Measurements from ENCODE around the gene PRSS57.

Gene PRSS57

GRCh38 chr19:720345-721160 is 25.3 kb upstream of the PRSS57 start:
- H3K36me3 ChIP-seq (ENCODE audit: control insufficient read depth, insufficient read depth, low read length) = no peaks in the 10 kb centered on the region
- no peak overlapping the region for H3K9ac ChIP-seq (ENCODE audit: low read depth, low read length)
- peaks cover 3% of the 10 kb centered on the region for H3K4me1 ChIP-seq (ENCODE audit: control insufficient read depth, insufficient read depth, low read length)
- no peaks in the 10 kb centered on the region for H3K9me3 ChIP-seq (ENCODE audit: control insufficient read depth, insufficient read depth, low read length)
- no peak overlapping the region for H3K4me3 ChIP-seq (ENCODE audit: low read depth, low read length)
- no peaks in the 10 kb centered on the region for H3K27me3 ChIP-seq (ENCODE audit: control insufficient read depth, insufficient read depth, low read length)

- no peaks in the 10 kb centered on the region for H3K9me3 ChIP-seq (ENCODE audit: control insufficient read depth, insufficient read depth, low read length)
- peaks cover 3% of the 10 kb centered on the region for H3K4me1 ChIP-seq (ENCODE audit: control insufficient read depth, insufficient read depth, low read length)
- no peak overlapping the region for H3K9ac ChIP-seq (ENCODE audit: low read depth, low read length)
- no peaks in the 10 kb centered on the region for H3K27me3 ChIP-seq (ENCODE audit: control insufficient read depth, insufficient read depth, low read length)
- no peak overlapping the region for H3K4me3 ChIP-seq (ENCODE audit: low read depth, low read length)
- no peaks in the 10 kb centered on the region for H3K36me3 ChIP-seq (ENCODE audit: control insufficient read depth, insufficient read depth, low read length)
Measured at GRCh38 chr19:719636-720344, 24.5 kb upstream of the PRSS57 start.

GRCh38 chr19:718991-719512 is 23.8 kb upstream of the PRSS57 start:
- Histone ChIP-seq H3K4me3 (ENCODE audit: low read depth, low read length) (no peak overlapping the region), H3K27me3 (ENCODE audit: control insufficient read depth, insufficient read depth, low read length) (no peaks in the 10 kb centered on the region), H3K9ac (ENCODE audit: low read depth, low read length) (no peak overlapping the region), H3K9me3 (ENCODE audit: control insufficient read depth, insufficient read depth, low read length) (no peaks in the 10 kb centered on the region), H3K4me1 (ENCODE audit: control insufficient read depth, insufficient read depth, low read length) (peaks cover 3% of the 10 kb centered on the region), H3K36me3 (ENCODE audit: control insufficient read depth, insufficient read depth, low read length) (no peaks in the 10 kb centered on the region)

DNA sequence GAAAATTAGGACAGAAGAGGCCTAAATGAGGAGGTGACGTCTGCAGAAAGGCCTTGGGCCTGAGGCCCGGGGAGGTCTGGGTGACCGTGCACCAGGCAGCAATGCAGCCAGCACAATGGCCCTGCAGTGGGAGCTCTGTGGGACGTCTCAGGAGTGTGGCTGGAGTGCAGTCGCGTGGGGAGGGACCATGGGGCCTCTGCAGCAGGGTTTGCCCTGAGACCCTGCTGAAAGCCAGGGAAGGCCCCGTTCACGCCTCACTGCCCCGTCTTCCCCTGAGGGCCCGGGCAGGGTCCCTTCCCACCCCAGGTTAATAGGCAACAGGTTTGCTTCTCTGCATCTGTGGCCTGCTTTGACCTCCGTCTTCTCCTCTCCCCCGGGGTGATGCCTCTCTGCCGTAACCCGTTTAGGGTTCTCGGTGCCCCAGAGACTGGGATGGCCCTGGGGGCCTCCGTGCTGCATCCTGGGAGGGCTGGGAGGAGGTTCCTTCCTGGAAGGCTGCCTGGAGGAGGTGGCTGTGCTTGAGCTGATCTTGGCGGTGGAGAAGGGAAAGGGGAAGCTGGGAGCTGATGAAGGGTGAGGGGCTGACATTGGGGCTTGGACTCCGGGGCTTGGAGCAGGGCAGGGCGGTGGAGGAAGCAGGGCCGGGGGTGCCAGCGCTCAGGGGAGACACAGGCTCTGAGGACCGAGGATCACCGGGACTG is 23.1 kb upstream of the PRSS57 start:
- Histone ChIP-seq H3K4me3 (ENCODE audit: low read depth, low read length) (no peak overlapping the region), H3K4me1 (ENCODE audit: control insufficient read depth, insufficient read depth, low read length) (peaks cover 3% of the 10 kb centered on the region), H3K36me3 (ENCODE audit: control insufficient read depth, insufficient read depth, low read length) (no peaks in the 10 kb centered on the region), H3K9ac (ENCODE audit: low read depth, low read length) (no peak overlapping the region), H3K27me3 (ENCODE audit: control insufficient read depth, insufficient read depth, low read length) (no peaks in the 10 kb centered on the region), H3K9me3 (ENCODE audit: control insufficient read depth, insufficient read depth, low read length) (no peaks in the 10 kb centered on the region)

DNA sequence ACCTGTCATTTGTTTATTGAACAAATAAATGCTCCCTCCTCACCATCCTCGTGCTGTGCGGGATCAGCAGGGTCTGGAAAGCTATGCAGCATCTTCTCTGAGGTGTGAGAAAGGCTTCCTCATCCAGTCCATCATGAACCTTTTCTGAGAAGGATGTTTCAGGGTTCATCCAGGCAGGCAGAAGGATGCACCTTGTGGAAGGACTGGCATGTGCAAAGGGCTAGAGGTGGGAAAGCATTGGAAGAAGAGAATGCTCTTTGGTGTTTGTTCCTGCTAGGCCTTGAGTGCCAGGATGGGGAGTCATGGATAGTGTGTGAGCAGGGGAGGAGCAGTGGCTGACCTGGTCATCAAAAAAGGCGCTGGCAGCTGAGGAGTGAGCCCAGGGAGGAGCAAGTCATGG is 20.1 kb upstream of the PRSS57 start:
- Histone ChIP-seq H3K36me3 (ENCODE audit: control insufficient read depth, insufficient read depth, low read length) (no peaks in the 10 kb centered on the region), H3K4me1 (ENCODE audit: control insufficient read depth, insufficient read depth, low read length) (peaks cover 8% of the 10 kb centered on the region), H3K27me3 (ENCODE audit: control insufficient read depth, insufficient read depth, low read length) (no peaks in the 10 kb centered on the region), H3K9ac (ENCODE audit: low read depth, low read length) (no peak overlapping the region), H3K4me3 (ENCODE audit: low read depth, low read length) (no peak overlapping the region), H3K9me3 (ENCODE audit: control insufficient read depth, insufficient read depth, low read length) (no peaks in the 10 kb centered on the region)

- Histone ChIP-seq H3K4me3 (ENCODE audit: low read depth, low read length) (no peak overlapping the region), H3K36me3 (ENCODE audit: control insufficient read depth, insufficient read depth, low read length) (no peaks in the 10 kb centered on the region), H3K9me3 (ENCODE audit: control insufficient read depth, insufficient read depth, low read length) (no peaks in the 10 kb centered on the region), H3K27me3 (ENCODE audit: control insufficient read depth, insufficient read depth, low read length) (no peaks in the 10 kb centered on the region), H3K9ac (ENCODE audit: low read depth, low read length) (no peak overlapping the region), H3K4me1 (ENCODE audit: control insufficient read depth, insufficient read depth, low read length) (peaks cover 5% of the 10 kb centered on the region)
Measured at GRCh38 chr19:711254-711653, 16.0 kb upstream of the PRSS57 start.

- H3K27me3 ChIP-seq (ENCODE audit: control insufficient read depth, insufficient read depth, low read length) = no peaks in the 10 kb centered on the region
- H3K9me3 ChIP-seq (ENCODE audit: control insufficient read depth, insufficient read depth, low read length) = no peaks in the 10 kb centered on the region
- peaks cover 5% of the 10 kb centered on the region for H3K4me1 ChIP-seq (ENCODE audit: control insufficient read depth, insufficient read depth, low read length)
- no peaks in the 10 kb centered on the region for H3K36me3 ChIP-seq (ENCODE audit: control insufficient read depth, insufficient read depth, low read length)
- no peak overlapping the region for H3K9ac ChIP-seq (ENCODE audit: low read depth, low read length)
- no peak overlapping the region for H3K4me3 ChIP-seq (ENCODE audit: low read depth, low read length)
Measured at GRCh38 chr19:710767-711166, 15.5 kb upstream of the PRSS57 start.

GRCh38 chr19:709965-710571 is 14.8 kb upstream of the PRSS57 start:
- H3K9me3 ChIP-seq (ENCODE audit: control insufficient read depth, insufficient read depth, low read length) = no peaks in the 10 kb centered on the region
- H3K4me1 ChIP-seq (ENCODE audit: control insufficient read depth, insufficient read depth, low read length) = peaks cover 5% of the 10 kb centered on the region
- H3K27me3 ChIP-seq (ENCODE audit: control insufficient read depth, insufficient read depth, low read length) = no peaks in the 10 kb centered on the region
- H3K9ac ChIP-seq (ENCODE audit: low read depth, low read length) = no peak overlapping the region
- peak overlapping the region; percentile 48 for H3K4me3 ChIP-seq (ENCODE audit: low read depth, low read length)
- H3K36me3 ChIP-seq (ENCODE audit: control insufficient read depth, insufficient read depth, low read length) = no peaks in the 10 kb centered on the region

DNA sequence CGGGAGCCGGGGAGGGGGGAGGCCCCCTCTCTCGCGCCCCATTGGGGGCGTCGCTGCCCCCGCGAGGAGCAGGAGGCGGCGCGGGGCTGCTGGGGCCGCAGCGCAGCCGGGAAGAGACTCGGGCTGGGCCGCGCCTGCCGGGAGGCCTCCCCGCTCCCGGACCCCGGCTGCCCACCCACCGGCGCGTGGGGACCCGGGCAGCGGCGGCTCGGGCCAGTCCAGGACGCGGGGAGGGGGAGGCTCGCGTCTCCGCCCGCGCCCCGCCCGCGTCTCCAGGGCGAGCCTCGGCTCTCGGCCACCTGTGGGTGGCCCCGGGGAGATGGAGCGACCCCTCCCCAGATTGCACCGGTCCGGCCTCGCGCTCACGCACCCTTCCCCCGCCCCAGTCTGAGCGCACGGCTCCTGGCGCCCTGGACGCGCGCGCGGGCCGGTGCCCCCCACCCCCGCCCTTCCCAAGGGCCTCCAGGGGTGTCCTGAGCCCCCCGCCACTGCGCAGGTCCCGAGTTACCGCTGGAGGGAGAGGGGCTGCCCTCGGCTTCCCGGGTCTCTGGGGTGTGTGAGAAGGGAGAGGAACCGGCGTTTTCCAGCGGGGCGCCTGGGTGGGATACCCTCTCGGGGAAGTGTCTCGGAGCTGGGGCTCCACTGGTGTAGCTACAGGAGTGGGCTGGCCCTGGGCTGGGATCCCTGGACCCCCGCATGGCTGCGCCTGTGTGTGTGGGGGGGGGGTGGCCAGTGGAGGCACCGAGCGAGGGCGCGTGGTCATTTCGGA is 14.1 kb upstream of the PRSS57 start:
- Histone ChIP-seq H3K9ac (ENCODE audit: low read depth, low read length) (no peak overlapping the region), H3K27me3 (ENCODE audit: control insufficient read depth, insufficient read depth, low read length) (no peaks in the 10 kb centered on the region), H3K4me1 (ENCODE audit: control insufficient read depth, insufficient read depth, low read length) (peaks cover 5% of the 10 kb centered on the region), H3K9me3 (ENCODE audit: control insufficient read depth, insufficient read depth, low read length) (no peaks in the 10 kb centered on the region), H3K4me3 (ENCODE audit: low read depth, low read length) (peak overlapping the region; percentile 48), H3K36me3 (ENCODE audit: control insufficient read depth, insufficient read depth, low read length) (no peaks in the 10 kb centered on the region)

DNA sequence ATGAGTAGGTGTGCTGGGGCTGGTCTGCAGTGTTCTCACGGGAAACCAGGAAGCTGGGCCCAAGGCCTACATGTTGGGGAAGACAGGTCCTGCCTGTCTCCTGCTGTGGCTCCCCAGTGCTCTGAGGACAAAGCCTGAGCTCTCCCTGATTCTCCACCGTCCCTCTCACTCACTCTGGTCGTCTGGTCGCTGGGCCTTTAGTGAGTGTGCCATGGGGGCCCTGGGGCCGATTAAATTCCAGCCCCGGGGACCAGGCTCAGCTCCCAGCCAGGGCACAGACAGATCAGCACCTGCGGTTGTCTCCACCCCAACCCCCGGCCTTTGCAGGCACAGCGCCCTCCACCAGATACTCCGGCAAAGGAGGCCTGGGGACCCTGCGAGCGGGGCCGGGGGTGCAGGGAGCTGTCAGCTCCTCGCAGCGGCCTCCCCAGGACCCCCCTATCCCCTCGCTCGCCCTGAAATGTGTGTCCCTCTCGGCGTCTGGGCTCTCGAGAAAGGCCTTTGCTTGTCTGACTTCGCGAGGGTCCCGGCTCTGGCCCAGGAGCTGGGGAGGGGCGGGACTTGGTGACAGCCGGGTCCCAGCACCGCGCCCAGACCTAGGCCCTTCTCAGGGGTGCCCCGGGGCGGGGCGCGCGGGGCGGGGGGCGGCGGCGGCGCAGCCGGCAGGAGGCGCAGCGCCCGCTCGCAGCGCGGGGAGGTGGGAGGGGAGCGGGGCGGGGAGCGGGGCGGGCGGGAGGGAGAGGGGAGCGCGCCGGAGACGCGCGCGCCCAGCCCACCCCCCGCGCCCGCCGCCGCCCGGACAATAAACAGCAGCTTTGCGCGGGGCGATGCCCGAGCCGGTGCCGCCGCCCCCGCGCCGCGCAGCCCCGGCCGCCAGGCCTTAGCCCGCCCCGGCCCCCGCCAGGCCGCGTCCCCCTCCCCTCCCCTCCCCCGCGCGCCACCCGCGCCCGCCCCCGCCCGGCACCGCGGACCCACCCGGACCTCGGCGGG is 13.2 kb upstream of the PRSS57 start, which contains the start of gene PALM:
Gene PALM, plus strand, starts transcription at position 782 of the 990 bp plus-strand sequence. CDS start 212 bp downstream, outside the sequence.
- H3K4me1 ChIP-seq (ENCODE audit: control insufficient read depth, insufficient read depth, low read length) = peaks cover 5% of the 10 kb centered on the region
- H3K27me3 ChIP-seq (ENCODE audit: control insufficient read depth, insufficient read depth, low read length) = no peaks in the 10 kb centered on the region
- H3K9me3 ChIP-seq (ENCODE audit: control insufficient read depth, insufficient read depth, low read length) = no peaks in the 10 kb centered on the region
- H3K36me3 ChIP-seq (ENCODE audit: control insufficient read depth, insufficient read depth, low read length) = no peaks in the 10 kb centered on the region
- H3K4me3 ChIP-seq (ENCODE audit: low read depth, low read length) = peak within 1 kb of the TSS; percentile 48
- no peak within 1 kb of the TSS for H3K9ac ChIP-seq (ENCODE audit: low read depth, low read length)

Measured in iPS-15b (cell line).